SH-SY5Y (cell line): Measurements from ENCODE around the gene TAAR2.

Experiments
- GATA2 ChIP-seq: IDR thresholded peaks from 2 replicates; pipeline ENCODE4 v1.6.1; 2011; ENCODE audit warnings: mild to moderate bottlenecking, low read depth, low read length
- GATA3 ChIP-seq: IDR thresholded peaks from 2 replicates; pipeline ENCODE4 v1.6.1; 2011; ENCODE audit warnings: low read depth, mild to moderate bottlenecking, low read length, moderate library complexity

The TAAR2 gene

DNA sequence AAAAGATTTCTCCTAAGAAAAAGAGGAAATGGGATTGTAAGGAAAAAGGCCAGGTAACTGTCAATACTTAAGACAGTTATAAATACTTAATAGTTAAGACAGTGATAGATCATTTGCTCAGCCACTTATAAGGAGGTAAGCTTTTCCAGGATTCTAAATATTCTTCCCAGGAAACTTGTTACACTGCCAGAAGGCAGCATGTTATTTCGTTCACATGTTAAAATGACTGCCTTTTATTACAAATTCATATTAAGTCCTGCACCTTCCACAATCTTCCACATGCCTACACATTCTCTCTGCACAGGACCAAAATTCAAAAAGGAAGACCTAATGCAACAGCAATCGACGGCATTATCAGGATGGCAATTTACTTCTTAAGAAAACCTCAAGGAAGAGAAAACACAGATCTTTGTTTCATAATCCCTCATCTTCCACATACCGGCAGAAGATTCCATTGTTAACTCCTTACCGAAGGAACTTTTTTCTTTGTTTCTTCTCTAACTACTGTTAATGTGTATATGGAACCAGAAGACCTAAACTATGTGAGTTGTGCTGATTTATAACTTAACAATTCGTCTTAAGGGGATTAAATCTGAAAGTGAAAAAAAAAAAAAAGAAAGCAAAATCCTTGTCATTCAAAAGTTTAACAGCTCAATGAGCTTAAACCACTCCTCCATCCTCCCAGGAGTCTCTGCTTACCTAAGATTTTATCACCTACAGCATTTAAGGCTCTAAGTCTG is 799 bp downstream of the TAAR2 start:
- no peak for TF ChIP-seq GATA2
- TF ChIP-seq GATA3: no peak

DNA sequence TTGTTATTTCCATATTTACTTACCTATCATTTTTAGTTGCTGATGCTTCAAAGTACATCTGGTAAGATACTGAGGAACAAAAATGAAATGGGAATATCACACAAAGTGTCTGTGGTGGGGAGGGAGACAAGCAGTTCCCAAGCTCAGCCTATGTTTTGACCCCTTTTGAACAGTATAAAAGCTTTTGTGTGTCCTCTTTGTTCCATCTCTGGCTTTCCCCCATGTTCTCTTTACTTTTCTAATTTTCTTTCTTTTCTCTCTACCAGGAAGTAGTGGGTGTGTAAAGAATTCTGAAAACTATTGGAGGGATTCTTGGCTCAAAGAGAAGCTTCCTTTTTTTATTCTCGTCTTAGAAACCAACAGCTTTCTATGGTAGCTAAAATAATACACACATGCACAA is 7.4 kb downstream of the TAAR2 start:
- no peak for TF ChIP-seq GATA3
- no peak for TF ChIP-seq GATA2

DNA sequence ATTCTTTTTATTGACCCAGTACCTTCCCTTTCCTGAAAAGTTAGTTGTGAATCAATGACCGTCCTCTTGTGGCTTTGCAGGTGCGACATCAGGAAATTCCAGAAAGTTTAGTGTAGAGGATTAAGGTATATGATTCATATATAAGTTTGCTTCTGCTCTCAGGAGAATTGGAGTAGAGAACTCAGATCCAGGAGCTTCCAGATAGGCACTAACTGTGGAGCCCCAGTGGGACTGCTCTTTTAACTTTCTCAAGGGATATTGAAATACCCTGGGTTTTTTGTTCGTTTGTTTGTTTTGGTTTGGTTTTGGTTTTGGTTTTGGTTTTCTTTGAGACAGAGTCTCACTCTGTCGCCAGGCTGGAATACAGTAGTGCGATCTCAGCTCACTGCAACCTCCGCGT is 9.5 kb downstream of the TAAR2 start:
- no peak for TF ChIP-seq GATA3
- TF ChIP-seq GATA2: no peak

DNA sequence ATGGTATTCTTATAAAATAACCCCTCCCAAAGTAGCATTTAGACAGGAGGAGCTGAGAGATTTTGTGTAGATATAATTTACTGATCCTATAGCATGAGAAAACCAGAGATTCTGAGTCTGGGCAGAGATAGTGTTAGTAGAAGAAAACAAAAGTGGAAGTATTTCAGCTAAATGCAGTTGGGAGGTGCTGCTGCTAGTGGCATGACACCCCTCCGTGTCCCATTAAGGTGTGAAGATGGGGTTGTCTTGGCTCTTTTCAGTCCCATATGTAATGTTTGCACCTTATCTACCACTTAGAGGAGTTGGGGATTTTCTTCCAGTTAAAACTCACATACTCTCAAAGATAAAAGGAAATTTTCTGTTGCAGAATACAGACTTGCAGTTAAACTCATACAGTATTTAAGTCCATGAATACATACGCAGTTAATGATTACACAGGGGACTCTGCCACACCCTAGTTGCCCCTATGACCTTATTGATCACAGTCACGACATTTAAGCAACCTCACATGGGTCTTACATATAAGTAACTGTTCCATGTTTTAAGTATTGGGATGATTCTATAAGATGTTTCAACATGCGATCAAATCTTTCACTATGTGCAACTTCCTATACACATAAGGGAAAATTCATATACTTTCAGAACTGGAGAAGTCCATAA is 11.5 kb downstream of the TAAR2 start:
- TF ChIP-seq GATA2 (no peak), GATA3 (no peak)

DNA sequence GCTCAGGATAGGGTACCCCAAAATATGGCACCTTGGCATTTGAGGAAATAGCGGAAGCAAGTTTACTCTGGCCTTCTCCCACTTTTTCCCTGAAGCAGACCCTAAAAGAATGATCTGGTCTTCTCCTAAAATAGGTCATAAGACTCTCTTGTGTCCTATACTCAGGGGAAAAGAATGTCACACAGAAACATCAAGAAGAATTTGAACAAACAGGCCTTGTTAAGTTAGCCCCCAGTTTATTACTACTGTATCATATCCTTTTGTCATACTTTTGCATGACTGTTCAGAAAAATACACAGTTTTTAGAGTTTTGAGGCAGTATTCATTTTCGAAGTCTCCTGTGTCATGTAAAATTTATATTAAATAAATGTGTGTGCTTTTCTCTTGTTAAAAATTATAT is 12.5 kb downstream of the TAAR2 start:
- no peak for TF ChIP-seq GATA3
- TF ChIP-seq GATA2: no peak

DNA sequence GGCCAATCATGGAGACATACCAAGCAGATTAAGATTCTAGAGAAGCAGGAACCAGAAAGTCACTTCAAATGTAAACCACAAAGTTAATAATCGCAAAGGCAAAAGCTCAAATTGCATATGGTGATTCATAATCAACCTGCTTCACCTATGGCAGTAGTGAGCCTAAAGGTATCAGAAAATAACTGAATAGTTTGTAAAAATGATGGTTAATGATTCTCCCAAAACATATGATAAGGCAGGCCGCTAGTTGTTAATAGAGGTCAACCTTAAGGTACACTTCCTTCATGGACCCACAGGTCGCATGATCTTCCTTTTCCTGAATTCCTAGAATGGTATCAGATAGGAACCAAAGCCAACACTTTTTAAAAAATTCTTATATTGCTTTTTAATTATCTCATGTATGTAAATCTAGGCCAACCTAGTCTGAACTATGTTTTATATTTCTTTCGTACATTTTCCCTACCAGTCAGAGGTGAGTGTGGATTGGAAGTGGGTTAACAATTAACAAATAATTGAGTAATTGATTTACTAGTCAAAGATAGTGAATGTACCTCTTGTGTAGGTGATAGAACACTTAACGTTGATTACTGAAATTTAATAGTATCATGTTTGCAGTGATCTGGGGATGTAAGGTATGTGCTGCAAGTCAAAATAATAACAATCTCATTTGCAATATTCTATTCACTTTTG is 16.4 kb downstream of the TAAR2 start:
- TF ChIP-seq GATA3: no peak
- no peak for TF ChIP-seq GATA2

DNA sequence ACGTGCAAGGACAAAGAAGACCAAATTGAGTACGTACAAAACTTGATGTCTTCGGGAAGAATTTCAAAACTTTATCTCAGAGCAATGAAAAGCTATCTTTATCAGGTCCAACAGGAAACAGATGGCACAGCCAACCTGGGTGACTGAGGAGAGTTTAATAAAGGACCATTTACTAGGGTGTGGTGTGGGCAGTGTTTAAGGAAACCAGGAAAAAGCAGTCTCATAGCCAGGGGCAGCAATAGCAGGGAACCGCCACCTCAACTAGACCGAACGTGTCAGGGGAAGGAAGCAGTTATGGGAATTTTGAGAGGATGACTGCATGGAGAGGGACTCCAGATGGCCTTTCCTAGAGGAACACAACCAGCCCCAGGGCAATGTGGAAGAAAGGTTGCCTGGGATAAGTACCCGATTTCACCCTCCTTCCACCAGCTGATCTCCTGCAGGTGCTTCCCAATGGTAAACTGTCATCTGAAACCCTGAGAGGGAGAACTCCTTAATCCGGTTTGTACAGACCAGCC is 19.4 kb downstream of the TAAR2 start:
- TF ChIP-seq GATA2: no peak
- no peak for TF ChIP-seq GATA3

DNA sequence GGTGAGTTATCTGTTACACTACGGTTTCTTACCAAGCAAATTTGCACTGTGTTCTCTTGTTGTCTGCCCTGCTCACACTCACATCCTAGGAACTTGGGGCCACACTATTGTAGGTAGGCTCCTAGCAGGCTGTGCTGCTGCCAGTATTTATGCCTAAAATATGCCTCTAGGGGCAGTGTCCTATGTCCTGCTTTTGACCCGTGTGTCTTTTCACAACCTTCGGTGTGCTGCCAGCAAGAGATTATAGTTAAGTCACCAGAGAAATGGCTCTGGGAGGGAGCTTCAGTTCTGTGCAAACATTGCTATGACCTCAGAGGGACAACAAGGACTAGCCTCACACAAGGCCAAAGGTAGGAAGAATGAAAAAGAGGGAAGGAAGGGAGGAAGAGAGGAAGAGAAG is 25.6 kb downstream of the TAAR2 start:
- no peak for TF ChIP-seq GATA2
- no peak for TF ChIP-seq GATA3

DNA sequence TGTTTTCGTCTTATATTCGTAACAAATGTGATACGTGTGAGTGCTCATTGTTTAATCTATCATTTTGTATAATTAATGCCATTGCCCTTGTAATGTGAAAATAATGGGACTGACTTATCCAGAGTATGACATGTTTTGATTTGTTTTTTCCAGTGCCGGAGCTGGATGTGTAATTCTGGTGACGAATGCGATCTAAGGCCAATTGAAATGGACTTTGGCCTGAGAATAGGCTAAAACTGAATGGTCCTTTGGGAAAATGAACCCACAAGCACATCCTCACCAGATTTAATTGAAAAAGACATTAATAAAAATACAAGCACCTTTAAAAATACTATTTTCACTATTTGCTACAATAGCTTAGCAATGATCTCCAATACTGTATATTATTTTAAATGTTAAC is 27.9 kb downstream of the TAAR2 start:
- TF ChIP-seq GATA2 (no peak), GATA3 (no peak)

DNA sequence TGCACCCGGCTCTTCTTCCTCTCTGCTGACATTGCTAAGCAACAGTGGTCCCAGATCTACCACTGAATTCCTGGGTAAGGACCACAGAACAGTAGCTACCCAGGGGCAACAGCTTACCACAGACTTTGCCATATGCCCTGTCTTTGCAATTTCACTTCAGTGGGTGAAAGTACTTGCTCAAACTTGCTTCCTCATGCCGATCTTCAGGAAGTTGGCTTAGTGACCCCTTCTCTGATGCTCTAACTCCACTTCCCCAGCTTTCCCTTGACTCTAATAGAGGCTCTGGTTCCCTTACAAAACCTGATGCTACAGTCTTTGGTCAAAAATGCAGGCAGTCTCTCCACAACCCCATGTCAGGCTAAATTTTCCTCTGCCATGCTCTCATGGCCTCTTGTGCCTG is 31.2 kb downstream of the TAAR2 start:
- no peak for TF ChIP-seq GATA2
- TF ChIP-seq GATA3: no peak

DNA sequence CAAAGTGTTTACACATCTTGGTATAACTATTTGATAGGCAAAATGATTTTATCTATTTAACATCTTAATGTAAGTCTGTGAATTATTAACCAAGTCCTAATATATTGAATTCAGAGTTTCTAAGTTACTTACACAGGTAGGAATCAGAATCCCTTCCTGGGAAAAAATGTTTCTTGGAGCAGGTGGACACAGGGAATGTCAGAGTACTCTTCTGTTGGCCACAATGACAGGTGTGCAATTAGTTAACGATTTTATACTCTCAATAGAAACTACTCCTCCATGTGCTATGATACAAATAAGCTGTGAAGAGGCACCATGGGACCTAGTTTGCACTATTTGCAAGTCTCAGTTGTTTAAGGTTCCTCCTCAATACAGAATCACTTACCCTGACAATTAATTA is 33.7 kb downstream of the TAAR2 start:
- no peak for TF ChIP-seq GATA2
- no peak for TF ChIP-seq GATA3

DNA sequence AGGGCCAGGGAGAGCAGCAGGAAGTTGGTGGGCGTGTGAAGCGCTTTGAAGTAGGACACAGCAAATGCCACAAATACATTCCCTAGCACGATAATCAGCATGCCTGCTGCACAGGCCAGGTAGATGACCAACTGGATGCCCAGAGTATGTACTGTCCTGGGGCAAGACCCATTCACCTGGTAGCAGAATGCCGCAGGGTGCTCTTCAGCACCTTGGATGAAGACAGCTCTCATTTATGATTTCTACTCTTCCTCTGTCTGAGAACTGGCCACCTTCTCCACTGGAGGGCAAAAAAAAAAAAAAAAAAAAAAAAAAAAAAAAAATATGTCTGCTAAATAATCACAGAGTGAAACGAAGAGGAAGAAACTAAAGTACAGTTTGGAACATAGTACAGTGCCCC is 34.6 kb downstream of the TAAR2 start, which contains the start of gene TAAR5:
Gene TAAR5, minus strand, starts transcription at position 288 of the 400 bp plus-strand sequence. Its CDS starts 55 bp downstream, at position 233.
- no peak for TF ChIP-seq GATA2
- no peak for TF ChIP-seq GATA3

DNA sequence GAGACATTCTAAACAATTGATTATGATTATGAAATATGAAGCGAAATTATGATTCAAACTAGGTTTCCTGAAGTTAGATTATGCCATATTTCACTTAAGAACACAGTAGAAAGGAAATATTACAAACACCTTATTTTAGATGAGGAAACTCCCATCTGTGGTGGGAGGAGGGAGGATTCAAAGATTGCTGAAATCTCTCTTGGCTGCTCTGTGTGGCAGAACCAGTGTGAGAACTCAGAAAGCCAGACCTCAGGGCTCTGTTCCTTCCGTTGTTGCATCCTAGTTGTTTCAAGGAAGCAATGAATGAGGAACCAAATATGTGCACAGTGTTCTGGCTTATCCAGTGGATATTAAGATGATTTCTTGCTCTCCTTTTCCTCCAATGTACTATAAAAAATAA is 36.7 kb downstream of the TAAR2 start:
- TF ChIP-seq GATA2 (no peak), GATA3 (no peak)

DNA sequence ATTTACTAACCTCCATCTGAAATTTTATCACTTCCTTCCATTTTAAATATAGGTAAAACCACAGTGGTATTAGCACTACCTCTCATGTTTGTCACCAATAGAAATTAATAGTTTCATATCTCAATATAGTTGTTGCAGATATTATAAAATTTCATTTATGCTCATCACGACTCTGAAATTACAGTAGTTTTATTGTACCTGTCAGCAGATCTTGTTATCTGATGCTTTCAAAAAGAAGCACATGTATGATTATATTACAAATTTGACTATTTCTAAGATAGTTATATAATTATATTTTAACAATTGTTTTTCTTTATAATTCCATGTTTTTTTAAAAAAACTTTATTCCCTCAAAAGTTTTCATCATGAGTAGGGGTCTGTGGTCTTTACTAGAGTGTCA is 39.4 kb downstream of the TAAR2 start:
- TF ChIP-seq GATA3 (no peak), GATA2 (no peak)

DNA sequence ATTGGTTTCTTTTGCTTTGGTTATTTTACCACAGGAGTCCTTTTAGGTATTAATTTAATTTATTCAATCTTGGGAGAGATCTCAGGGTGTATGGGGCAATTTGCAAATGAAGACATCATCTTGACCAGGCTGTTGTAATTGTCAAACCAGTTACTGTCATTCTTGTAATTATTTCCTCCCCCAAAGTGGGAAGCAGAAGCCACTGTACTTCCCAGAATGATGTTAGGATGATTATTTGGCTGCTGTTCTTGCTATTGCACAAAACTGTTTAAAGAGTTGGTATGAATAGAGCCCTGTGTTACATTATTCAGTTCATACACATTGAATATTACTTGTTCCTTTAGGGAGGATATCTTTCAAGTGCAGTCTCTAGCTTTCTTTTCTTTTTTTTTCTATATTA is 52.3 kb downstream of the TAAR2 start:
- TF ChIP-seq GATA3 (no peak), GATA2 (no peak)
